ENCODE measurements around the gene EN1.

DNA sequence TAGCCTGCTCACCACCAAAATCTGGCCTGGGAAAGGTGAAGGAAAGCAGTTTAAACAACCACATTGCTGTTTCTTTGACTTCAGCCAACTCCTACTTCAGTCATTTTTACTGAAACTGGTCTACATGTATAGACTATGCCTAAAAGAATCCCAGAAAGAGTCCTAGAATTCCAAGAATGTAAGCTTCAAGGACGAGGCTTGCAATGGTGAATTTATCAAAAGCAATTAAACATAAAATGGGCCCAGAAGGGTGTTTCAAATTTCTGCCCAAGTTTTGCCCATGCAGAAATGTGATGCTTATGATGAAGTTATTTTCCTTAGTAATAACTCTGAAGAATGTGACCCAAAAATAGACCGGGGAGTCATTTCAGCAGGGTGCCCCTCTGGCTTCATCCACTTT lies 16.6 kb downstream of the EN1 start:
- TF ChIP-seq, protein P1, sequence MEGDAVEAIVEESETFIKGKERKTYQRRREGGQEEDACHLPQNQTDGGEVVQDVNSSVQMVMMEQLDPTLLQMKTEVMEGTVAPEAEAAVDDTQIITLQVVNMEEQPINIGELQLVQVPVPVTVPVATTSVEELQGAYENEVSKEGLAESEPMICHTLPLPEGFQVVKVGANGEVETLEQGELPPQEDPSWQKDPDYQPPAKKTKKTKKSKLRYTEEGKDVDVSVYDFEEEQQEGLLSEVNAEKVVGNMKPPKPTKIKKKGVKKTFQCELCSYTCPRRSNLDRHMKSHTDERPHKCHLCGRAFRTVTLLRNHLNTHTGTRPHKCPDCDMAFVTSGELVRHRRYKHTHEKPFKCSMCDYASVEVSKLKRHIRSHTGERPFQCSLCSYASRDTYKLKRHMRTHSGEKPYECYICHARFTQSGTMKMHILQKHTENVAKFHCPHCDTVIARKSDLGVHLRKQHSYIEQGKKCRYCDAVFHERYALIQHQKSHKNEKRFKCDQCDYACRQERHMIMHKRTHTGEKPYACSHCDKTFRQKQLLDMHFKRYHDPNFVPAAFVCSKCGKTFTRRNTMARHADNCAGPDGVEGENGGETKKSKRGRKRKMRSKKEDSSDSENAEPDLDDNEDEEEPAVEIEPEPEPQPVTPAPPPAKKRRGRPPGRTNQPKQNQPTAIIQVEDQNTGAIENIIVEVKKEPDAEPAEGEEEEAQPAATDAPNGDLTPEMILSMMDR (conservative IDR thresholded peaks at IDR 0.05; ENCODE audit: low read length) = no peak
- no peak for TF ChIP-seq EZH2phosphoT487 (IDR thresholded peaks at IDR 0.05; ENCODE audit: borderline replicate concordance)

Measured in Loucy (cell line).